HPDE6-E6E7 (cell line): Measurements from ENCODE around the gene ASPG.

Experiments used
- DNase-seq: peaks from one replicate; pipeline ENCODE4 v3.0.0; 2011; ENCODE audit warnings: missing footprints; ENCODE audit errors: extremely low spot score

Gene ASPG

GRCh38 chr14:104136472-104137296 lies 51.2 kb downstream of the ASPG start:
- DNase-seq, result no peak

GRCh38 chr14:104137297-104138097 lies 52.0 kb downstream of the ASPG start:
- DNase-seq, result peak; percentile 48

GRCh38 chr14:104138098-104138717 lies 52.7 kb downstream of the ASPG start, which contains the start of gene KIF26A:
KIF26A (plus strand) TSS chr14:104138587; CDS start chr14:104138723, 136 bp downstream.
- DNase-seq, result no peak

- DNase-seq, result no peak
Measured at GRCh38 chr14:104138718-104139459, 53.4 kb downstream of the ASPG start.

GRCh38 chr14:104139460-104140212 lies 54.1 kb downstream of the ASPG start:
- DNase-seq, result no peak

GRCh38 chr14:104140213-104140462 lies 54.6 kb downstream of the ASPG start:
- no peak for DNase-seq

GRCh38 chr14:104140463-104141331 lies 55.2 kb downstream of the ASPG start:
- DNase-seq, result no peak

GRCh38 chr14:104141621-104142091 lies 56.2 kb downstream of the ASPG start:
- no peak for DNase-seq

GRCh38 chr14:104142136-104142945 lies 56.8 kb downstream of the ASPG start:
- no peak for DNase-seq

- DNase-seq, result no peak
Measured at GRCh38 chr14:104142946-104143470, 57.5 kb downstream of the ASPG start.

- DNase-seq, result no peak
Measured at GRCh38 chr14:104143521-104144452, 58.3 kb downstream of the ASPG start.

- no peak for DNase-seq
Measured at GRCh38 chr14:104144453-104144790, 58.9 kb downstream of the ASPG start.

- no peak for DNase-seq
Measured at GRCh38 chr14:104144911-104145825, 59.7 kb downstream of the ASPG start.

- DNase-seq, result no peak
Measured at GRCh38 chr14:104145826-104146601, 60.5 kb downstream of the ASPG start.

- DNase-seq, result no peak
Measured at GRCh38 chr14:104146651-104147345, 61.3 kb downstream of the ASPG start.
